ENCODE results near the gene SLC35B2. TPM values are rescaled to one million over a fixed set of nuclear protein-coding genes. Genes with fewer than 3 reads are reported as not detected.

The SLC35B2 gene
- total RNA-seq, 1 experiment from 2014 or later = 105 TPM

- no TSS peak for BruUV-seq (replicated peaks)
These were observed 9.0 kb upstream of the SLC35B2 start for GRCh38 chr6:44266347-44266746.

DNA sequence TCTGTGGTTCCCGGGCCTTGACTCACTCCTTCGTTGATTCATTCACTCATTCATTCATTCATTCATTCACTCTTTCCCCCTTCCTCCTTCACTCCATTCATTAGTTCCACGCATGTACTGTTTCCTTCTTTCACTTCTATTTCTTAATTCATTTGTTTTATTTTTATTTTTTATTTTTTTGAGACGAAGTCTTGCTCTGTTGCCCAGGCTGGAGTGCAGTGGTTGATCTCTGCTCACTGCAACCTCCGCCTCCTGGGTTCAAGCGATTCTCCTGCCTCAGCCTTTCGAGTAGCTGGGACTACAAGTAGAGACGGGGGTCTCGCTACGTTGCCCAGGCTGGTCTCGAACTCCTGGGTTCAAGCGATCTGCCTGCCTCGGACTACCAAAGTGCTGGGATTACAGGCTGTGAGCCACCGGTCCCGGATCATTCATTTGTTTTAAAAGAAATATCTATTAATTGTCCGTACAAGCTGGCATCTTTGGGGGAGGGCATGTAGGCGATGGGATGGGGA, 8.4 kb upstream of the SLC35B2 start:
- no peak for ATAC-seq

More at GRCh38 chr6:44266347-44266746, 9.0 kb upstream of the SLC35B2 start:
- H3K4me3 ChIP-seq (ENCODE audit: low read depth in 2 of 2, low read length in 2 of 2) = no peak overlapping the region
- in situ Hi-C loops (cut with HindIII; ENCODE audit: low pct_unique_long_range_greater_than_20kb, low sequenced_read_pairs) (no loop called here), intact Hi-C loops (cut with micrococcal nuclease; ENCODE audit: unreplicated experiment) (no loop called here)
- CTCF ChIA-PET = no interaction called here
- H3K27ac ChIP-seq (ENCODE audit: low read length) = peak overlapping the region; percentile 79; the same call in 1 of the 2 replicates
- peaks cover 15% of the 10 kb centered on the region for H3K27me3 ChIP-seq (ENCODE audit: control insufficient read depth, insufficient read depth, low read length)
- POLR2A ChIA-PET = no interaction called here
- DNase-seq (ENCODE audit: low read depth, low spot score) = no peak
- peaks cover 23% of the 10 kb centered on the region for H3K4me1 ChIP-seq (ENCODE audit: control insufficient read depth, insufficient read depth, low read length)
- TF ChIP-seq REST (IDR thresholded peaks at IDR 0.05; ENCODE audit: insufficient read depth in 1 of 2, low read depth in 2 of 2, low read length in 1 of 2) (no peak), TCF7L2 (IDR thresholded peaks at IDR 0.05; ENCODE audit: low read depth, low read length) (no peak), CTCF (IDR thresholded peaks at IDR 0.05) (no peak), POLR2AphosphoS5 (IDR thresholded peaks at IDR 0.05; ENCODE audit: low read depth, low read length) (no peak)
- H3K36me3 ChIP-seq (ENCODE audit: control insufficient read depth, insufficient read depth, low read length) = no peaks in the 10 kb centered on the region; the same call in none of the 2 replicates
- ATAC-seq = no peak
- H3K9me3 ChIP-seq (ENCODE audit: control insufficient read depth, insufficient read depth, low read depth, low read length) = no peaks in the 10 kb centered on the region

More for the DNA sequence above, 8.4 kb upstream of the SLC35B2 start:
- in situ Hi-C loops (cut with HindIII; ENCODE audit: low pct_unique_long_range_greater_than_20kb, low sequenced_read_pairs) (no loop called here), intact Hi-C loops (cut with micrococcal nuclease; ENCODE audit: unreplicated experiment) (no loop called here)
- H3K4me3 ChIP-seq (ENCODE audit: low read depth in 2 of 2, low read length in 2 of 2) = peak overlapping the region; percentile 86
- H3K9me3 ChIP-seq (ENCODE audit: control insufficient read depth, insufficient read depth, low read depth, low read length) = no peaks in the 10 kb centered on the region
- DNase-seq (ENCODE audit: low read depth, low spot score) = no peak
- peaks cover 12% of the 10 kb centered on the region for H3K27me3 ChIP-seq (ENCODE audit: control insufficient read depth, insufficient read depth, low read length)
- no TSS peak for BruUV-seq (replicated peaks)
- CTCF ChIA-PET = no interaction called here
- peak overlapping the region; percentile 79 for H3K27ac ChIP-seq (ENCODE audit: low read length)
- POLR2A ChIA-PET = no interaction called here
- H3K36me3 ChIP-seq (ENCODE audit: control insufficient read depth, insufficient read depth, low read length) = no peaks in the 10 kb centered on the region; the same call in none of the 2 replicates
- H3K4me1 ChIP-seq (ENCODE audit: control insufficient read depth, insufficient read depth, low read length) = peaks cover 23% of the 10 kb centered on the region
- TF ChIP-seq TCF7L2 (IDR thresholded peaks at IDR 0.05; ENCODE audit: low read depth, low read length) (no peak), SIN3A (IDR thresholded peaks at IDR 0.05; ENCODE audit: borderline replicate concordance, insufficient read depth, low read depth, low read length) (no peak), CTCF (IDR thresholded peaks at IDR 0.05) (no peak), REST (IDR thresholded peaks at IDR 0.05; ENCODE audit: insufficient read depth in 1 of 2, low read depth in 2 of 2, low read length in 1 of 2) (no peak), POLR2AphosphoS5 (IDR thresholded peaks at IDR 0.05; ENCODE audit: low read depth, low read length) (no peak; the same call in 1 of the 2 replicates)

Measured in Panc1 (cell line).